Measurements from ENCODE around the gene PKP4.

GRCh38 chr2:158677542-158677941 lies 220.8 kb downstream of the PKP4 start:
- TF ChIP-seq POLR2A (IDR thresholded peaks at IDR 0.05): no peak
- TF ChIP-seq CTCF (IDR thresholded peaks at IDR 0.05): no peak
